ENCODE data around the gene SLC7A5.

DNA sequence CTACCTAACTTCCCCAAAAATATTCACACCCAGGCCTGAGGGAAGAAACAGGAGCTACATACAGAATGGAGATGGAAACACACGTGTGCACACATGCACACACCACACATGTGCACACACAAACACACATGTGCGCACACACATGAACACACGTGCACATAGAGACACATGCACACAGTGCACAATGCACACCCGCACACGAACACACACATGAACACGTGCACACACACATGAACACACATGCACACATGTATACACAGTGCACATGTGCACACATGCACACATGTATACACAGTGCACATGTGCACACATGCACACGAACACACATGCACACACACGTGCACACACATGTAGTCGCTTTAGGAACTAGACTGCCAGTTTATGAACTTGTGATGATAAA is 48.2 kb upstream of the SLC7A5 start:
- TF ChIP-seq, protein P1, sequence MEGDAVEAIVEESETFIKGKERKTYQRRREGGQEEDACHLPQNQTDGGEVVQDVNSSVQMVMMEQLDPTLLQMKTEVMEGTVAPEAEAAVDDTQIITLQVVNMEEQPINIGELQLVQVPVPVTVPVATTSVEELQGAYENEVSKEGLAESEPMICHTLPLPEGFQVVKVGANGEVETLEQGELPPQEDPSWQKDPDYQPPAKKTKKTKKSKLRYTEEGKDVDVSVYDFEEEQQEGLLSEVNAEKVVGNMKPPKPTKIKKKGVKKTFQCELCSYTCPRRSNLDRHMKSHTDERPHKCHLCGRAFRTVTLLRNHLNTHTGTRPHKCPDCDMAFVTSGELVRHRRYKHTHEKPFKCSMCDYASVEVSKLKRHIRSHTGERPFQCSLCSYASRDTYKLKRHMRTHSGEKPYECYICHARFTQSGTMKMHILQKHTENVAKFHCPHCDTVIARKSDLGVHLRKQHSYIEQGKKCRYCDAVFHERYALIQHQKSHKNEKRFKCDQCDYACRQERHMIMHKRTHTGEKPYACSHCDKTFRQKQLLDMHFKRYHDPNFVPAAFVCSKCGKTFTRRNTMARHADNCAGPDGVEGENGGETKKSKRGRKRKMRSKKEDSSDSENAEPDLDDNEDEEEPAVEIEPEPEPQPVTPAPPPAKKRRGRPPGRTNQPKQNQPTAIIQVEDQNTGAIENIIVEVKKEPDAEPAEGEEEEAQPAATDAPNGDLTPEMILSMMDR (conservative IDR thresholded peaks at IDR 0.05; ENCODE audit: low read depth, low read length): no peak
- TF ChIP-seq, protein P2, sequence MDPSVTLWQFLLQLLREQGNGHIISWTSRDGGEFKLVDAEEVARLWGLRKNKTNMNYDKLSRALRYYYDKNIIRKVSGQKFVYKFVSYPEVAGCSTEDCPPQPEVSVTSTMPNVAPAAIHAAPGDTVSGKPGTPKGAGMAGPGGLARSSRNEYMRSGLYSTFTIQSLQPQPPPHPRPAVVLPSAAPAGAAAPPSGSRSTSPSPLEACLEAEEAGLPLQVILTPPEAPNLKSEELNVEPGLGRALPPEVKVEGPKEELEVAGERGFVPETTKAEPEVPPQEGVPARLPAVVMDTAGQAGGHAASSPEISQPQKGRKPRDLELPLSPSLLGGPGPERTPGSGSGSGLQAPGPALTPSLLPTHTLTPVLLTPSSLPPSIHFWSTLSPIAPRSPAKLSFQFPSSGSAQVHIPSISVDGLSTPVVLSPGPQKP (IDR thresholded peaks at IDR 0.05; ENCODE audit: borderline replicate concordance, low read depth, low read length): no peak
- TF ChIP-seq POLR2A (IDR thresholded peaks at IDR 0.05; ENCODE audit: low read depth, low read length): no peak
- TF ChIP-seq FOS (IDR thresholded peaks at IDR 0.05; ENCODE audit: low read depth, low read length): no peak
- TF ChIP-seq BHLHE40 (IDR thresholded peaks at IDR 0.05; ENCODE audit: low read depth, low read length): no peak
- no peak for TF ChIP-seq MAFK (IDR thresholded peaks at IDR 0.05; ENCODE audit: low read depth, low read length)
- no peak for TF ChIP-seq CEBPB (IDR thresholded peaks at IDR 0.05; ENCODE audit: low read depth, low read length)
- TF ChIP-seq CHD1 (IDR thresholded peaks at IDR 0.05; ENCODE audit: low read depth, low read length): no peak
- no peak for TF ChIP-seq RCOR1 (IDR thresholded peaks at IDR 0.05; ENCODE audit: insufficient replicate concordance, low read length)
- no peak for TF ChIP-seq SMC3 (IDR thresholded peaks at IDR 0.05; ENCODE audit: low read depth, low read length)
